HG02943 (cell line): ENCODE measurements around the gene MYL11.
"Not testable (repeated sequence)": the region's sequence is repeated elsewhere in the genome, so short reads cannot be mapped to it uniquely, and the experiment has no call there.

ENCODE experiments used
- ATAC-seq: cut with Tn5 transposase; IDR thresholded peaks from one replicate; pipeline ENCODE4 v1.9.1; 2021; ENCODE audit warnings: mild to moderate bottlenecking, low read depth, moderate library complexity; ENCODE audit not compliant: unreplicated experiment

Gene MYL11, protein sequence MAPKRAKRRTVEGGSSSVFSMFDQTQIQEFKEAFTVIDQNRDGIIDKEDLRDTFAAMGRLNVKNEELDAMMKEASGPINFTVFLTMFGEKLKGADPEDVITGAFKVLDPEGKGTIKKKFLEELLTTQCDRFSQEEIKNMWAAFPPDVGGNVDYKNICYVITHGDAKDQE

DNA sequence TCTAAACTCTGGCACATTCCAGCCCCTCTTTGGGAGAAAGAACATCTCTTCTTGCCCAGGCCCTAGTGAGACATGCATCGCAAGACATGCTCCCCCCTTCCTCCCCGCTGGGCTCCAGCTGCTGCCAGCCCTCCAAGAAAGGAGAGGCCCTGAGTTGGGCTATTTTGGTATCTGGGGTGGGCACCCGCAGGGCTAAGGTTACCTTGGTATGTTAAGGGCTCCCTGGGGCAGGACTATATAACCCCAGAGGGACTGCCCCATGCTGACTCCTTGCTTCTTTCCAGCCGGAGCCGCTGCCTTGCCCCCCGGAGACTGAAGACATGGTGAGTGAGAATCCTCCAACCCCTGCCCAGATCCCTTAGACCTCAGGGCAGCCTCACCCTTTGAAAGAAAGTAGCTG is at the start of gene MYL11:
MYL11 (plus strand) TSS at position 265 of the 400 bp plus-strand sequence; CDS start at position 321, 56 bp downstream.
- no peak for ATAC-seq

DNA sequence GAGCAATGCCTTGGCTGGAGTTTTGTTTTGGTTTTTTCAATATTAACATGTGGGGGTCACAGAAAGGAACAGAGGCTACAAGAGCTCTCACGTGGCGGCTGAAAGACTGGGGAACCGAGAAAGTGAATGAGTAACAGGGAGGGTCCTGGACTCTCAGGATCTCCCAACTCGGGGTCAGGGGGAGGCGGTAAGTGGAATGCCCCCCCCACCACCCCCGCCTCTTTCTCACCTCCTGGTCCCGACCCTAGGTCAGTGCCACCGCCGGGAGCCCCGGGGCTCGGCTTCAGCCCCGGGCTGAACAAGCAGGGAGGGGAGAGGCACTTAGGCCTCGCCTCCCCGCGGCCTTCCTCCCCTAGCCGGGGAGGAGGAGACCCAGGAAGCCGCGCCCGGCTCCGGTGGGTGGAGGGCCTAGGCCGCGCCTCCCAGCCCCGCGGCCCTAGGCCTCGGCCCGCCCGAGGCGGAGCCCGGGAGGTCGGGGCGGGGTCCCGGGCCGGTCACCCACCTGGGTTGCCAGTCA is 40.1 kb upstream of the MYL11 start:
- peak; percentile 80 for ATAC-seq

DNA sequence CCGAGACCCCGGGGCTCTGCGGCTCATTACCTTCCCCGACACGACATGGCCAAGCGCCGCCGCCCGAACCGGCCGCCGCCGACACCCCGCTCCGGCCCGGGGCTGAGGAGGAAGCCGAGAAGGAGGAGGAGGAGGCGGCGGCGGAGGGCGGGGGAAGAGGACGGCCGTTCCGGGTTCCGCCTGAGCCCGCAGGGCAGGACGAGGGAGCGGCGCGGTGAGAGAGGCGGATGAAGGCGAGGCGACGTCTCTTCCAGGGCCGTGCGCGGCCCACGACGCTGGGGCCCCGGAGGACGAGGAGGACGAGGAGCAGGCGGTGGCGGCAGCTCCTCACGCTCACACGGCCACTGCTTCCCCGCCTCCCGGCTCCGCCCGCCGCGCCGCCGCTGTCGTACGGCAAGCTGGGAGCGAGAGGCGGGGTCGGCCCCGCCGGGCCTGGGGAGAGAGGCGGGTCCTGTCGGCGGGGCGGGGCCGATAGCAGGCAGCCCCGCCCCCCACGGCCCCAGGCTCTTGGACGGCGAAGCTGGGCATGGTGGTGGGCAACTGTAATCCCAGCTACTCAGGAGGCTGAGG is 39.5 kb upstream of the MYL11 start:
- ATAC-seq: peak; percentile 82

DNA sequence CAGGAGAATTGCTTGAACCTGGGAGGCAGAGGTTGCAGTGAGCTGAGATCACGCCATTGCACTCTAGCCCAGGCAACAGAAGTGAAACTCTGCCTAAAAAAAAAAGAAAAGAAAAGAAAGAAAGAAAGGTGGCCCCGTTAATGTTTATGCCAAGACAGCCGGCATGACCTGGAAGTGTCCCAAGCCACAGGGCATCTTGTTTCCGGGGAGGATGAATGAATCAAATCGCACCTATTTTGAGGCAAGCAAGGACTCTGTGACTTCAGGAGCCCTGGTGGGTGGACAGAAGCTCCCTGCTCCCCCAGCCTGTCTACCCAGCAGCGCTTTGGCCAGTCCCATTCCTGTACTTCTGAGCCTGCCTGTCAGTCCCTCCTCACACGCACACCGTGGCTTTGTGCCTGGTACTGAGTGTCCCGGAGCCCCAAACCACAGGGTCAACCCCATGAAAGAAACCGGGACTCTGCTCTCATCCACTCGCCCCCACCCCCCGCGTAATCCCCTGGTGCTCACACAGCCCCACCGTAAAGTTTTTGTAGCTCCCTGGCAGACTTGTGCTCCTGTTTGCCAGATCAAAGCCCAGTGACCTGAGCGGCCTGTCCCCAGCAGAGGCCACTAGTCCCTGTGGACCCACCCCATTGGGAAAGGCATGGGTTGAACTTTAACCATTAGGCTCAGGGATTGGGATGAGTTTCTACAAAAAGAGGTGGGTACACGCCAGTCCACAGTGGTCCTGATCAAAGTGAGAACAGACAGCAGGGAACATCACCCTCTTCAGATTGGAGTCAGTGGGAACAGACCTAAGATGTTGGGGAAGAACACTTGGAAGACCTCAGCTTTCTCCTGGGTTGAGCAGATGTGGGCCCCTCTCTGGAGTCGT is 38.8 kb upstream of the MYL11 start:
- peak; percentile 26 for ATAC-seq

DNA sequence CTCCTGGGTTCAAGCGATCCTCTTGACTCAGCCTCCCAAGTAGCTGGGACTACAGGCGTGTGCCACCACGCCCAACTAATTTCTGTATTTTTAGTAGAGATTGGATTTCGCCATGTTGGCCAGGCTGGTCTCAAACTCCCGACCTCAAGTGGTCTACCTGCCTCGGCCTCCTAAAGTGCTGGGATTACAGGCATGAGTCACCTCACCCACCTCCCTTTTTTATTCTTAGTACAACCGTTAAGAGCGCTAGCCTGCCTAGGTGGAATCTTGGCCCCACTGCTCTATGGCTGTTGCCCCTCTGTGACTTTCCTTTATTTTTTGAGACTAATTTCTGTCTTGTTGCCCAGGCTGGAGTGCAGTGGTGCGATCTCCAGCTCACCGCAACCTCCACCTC is 36.6 kb upstream of the MYL11 start:
- ATAC-seq: not testable (repeated sequence)

DNA sequence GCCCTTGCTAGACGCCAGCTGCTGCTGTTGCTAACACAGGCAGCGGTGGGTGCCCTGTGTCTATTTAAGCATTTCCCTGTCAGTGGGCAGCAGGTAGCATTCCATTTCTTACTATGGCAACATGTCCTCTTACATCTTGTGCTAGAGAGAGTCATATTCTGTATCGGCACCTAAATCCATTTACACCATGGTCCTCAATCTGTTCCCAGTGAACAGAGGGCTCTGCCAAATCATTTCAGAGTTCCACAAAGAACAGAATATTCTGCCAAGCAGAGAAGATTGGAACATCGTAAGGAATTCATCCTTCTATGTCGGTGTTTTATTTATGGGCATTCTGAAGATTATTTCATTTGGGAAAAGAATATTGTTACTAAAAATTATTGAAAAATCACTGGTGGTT is 35.9 kb upstream of the MYL11 start:
- ATAC-seq: not testable (repeated sequence)

DNA sequence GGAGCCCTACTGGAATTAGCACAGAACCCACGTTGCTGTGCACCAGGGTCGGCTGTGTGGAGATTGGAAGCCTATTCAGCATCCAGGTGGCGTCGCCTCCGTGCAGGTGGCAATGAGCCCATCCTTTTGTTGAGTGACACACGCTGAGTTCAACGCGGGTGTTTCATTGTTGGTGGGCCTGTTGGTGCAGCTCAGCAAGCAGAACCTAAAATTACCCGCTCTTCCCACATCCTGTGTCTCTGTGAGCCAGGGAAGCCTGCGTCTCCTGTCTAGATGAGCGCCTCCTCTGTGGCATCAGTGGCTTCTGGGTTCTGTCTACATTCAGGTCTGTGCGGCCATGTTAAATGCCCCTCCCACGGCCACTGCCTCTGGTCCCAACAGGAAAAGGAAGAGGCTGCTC is 34.0 kb upstream of the MYL11 start:
- no peak for ATAC-seq

DNA sequence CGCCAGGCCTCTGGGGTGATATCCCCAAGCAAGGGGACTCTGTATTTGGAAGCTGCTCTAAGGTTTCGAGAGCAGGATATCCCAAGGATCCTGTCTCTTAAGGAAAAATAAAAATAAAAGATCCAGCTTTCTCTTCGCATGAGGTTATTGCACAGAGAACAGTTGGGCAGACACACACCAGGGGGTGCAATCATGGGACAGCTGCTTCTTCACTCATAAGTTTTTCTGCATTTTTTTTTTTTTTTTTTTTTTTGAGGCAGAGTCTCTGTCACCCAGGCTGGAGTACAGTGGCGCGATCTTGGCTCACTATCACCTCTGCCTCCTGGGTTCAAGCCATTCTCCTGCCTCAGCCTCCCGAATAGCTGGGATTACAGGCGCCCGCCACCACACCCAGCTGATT is 32.6 kb upstream of the MYL11 start:
- ATAC-seq: not testable (repeated sequence)

DNA sequence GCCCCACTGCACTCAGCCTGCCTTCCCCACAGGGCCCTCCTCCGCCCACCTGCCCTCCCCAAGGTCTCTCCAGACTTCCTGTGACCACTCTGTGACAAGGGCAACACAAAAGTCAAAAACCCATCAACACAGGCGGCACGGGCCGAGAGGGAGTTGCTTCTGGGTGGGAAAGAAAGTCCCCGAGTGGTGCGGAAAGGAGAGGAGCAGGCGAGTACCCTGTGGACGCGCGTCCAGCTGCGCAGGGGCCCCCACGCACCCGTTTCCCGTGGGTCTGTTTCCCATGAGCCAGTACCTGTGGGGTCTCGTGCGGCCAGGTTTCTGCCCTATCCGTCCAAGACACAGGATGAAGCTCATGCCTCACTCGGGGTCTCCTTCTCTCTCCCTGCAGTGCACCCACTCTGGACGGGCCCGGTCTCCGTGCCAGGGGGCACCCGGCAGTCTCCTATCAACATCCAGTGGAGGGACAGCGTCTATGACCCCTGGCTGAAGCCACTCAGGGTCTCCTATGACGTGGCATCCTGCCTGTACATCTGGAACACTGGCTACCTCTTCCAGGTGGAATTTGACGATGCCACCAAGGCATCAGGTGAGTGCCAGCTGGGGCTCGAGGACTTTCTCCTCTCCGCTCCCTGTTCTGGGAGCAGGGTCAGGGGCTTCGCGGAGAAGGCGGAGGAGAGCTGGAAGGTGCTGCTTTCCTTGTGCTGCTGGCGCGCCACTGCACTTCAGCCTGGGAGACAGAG is 31.7 kb upstream of the MYL11 start:
- no peak for ATAC-seq

DNA sequence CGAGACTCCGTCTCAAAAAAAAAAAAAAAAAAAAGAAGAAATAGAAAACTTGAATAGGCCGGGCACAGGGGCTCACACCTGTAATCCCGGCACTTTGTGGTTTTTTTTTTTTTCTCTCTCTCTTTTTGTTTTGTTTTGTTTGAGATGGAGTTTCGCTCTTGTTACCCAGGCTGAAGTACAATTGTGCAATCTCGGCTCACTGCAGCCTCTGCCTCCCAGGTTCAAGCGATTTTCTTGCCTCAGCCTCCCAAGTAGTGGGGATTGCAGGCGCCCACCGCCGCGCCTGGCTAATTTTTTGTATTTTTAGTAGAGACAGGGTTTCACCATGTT is 31.1 kb upstream of the MYL11 start:
- not testable (repeated sequence) for ATAC-seq

DNA sequence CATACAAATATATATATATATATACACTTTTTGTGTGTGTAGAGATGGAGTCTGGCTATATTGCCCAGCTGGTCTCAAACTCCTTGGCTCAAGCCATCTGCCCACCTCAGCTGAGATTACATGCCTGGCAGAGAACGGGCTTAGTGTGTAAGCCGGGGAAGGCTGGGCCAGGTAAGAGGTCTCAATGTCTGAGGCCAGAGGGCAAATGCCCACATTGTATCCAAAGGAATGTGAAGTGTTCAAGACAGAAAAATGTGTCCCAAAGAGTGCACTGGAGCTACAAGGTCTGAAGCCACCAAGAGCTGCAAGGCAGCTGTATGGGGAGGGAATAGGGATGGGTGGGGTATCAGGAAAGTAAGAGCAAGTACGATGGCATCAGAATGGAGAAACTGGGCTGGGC is 28.3 kb upstream of the MYL11 start:
- ATAC-seq: no peak

DNA sequence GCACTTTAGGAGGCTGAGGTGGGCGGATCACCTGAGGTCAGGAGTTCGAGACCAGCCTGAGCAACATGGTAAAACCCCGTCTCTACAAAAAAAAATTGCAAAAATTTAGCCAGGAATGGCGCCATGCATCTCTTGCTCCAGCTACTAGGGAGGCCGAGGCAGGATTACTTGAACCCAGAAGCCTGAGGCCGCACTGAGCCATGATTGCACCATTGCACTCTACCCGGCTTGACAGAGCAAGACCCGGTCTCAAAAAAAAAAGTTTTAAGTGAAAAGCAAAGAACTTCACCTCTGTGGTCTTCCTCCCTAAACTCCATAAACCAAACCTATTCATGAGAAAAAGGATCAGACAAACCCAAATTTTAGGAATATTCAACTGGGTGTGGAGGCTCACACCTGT is 26.5 kb upstream of the MYL11 start:
- no peak for ATAC-seq

DNA sequence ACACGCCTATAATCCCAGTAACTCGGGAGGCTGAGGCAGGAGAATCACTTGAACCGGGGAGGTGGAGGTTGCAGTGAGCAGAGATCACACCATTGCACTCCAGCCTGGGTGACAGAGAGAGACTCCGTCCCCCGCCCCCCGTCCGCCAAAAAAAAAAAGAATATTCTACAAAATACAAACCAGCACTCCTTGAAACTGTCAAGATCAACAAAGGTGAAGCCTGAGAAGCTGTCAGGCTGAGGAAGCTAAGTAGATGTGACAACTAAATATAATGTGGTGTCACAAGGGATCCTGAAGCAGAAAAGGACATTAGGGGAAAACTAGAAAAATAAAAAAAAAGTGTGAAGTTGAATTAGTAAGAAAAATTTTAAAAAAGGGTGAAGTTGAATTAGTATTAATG is 25.7 kb upstream of the MYL11 start:
- no peak for ATAC-seq

DNA sequence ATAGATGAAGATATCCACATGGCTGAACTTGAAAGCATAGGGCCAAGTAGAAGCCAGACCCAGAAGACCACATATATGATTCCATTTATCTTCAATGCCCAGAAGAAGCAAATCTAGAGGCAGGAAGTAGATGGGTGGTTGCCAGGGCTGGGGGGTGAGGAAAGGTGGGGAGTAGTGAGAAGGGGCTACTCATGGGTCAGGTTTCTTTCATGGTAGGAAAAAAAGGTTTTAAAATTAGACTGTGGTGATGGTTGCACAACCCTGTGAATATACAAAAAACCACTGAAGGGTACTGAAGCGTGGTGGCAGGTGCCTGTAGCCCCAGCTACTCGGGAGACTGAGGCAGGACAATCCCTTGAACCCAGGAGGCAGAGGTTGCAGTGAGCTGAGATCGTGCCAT is 24.9 kb upstream of the MYL11 start:
- ATAC-seq: no peak

DNA sequence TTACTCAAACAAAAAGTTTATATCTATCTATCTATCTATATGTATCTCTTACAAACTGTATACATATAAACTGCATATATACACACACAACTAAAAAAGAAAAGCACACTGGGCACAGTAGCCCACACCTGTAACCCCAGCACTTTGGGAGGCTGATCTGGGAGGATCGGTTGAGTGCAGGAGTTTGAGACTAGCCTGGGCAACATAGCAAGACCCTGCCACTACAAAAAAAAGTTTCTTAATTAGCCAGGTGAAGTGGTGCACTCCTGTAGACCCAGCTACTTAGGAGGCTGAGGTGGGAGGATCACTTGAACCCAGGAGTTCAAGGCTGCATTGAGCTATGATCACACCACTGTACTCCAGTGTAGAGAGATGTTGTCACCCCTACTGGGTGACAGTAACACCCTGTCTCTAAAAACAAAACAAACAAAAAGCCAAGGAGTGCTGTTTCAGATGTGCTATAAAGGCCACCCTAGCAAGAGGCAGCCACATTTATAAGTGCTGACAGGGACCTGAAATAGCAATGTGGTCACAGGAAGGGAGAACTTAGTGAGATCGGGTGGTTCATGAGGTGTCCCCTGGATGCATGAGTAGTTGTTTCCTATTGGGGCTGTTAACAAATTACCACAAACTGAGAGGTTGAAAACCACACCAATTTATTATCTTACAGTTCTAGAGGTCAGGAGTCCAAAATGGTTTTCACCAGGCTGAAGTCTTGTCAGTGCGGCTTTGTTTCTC is 24.3 kb upstream of the MYL11 start:
- ATAC-seq: no peak

DNA sequence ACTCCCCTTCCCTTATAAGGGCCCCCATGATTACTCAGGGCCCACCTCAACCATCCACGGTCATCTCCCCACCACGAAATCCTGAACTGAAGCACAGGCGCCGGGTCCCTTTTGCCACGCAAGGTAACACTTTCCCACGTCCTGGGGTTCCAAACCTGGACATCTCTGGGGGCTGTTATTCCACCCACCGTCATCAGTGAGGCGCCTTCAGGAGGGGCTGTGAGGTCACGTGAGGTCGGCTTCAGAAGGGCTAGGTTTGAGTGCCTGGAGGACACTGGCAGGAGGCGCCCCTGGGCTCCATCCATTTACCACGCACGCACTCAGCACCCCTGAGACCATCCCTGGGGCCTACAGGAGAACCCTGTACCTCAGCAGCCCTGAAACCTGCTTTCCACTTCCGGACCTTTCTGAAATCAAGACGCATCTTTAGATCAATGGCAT is 23.6 kb upstream of the MYL11 start:
- no peak for ATAC-seq

DNA sequence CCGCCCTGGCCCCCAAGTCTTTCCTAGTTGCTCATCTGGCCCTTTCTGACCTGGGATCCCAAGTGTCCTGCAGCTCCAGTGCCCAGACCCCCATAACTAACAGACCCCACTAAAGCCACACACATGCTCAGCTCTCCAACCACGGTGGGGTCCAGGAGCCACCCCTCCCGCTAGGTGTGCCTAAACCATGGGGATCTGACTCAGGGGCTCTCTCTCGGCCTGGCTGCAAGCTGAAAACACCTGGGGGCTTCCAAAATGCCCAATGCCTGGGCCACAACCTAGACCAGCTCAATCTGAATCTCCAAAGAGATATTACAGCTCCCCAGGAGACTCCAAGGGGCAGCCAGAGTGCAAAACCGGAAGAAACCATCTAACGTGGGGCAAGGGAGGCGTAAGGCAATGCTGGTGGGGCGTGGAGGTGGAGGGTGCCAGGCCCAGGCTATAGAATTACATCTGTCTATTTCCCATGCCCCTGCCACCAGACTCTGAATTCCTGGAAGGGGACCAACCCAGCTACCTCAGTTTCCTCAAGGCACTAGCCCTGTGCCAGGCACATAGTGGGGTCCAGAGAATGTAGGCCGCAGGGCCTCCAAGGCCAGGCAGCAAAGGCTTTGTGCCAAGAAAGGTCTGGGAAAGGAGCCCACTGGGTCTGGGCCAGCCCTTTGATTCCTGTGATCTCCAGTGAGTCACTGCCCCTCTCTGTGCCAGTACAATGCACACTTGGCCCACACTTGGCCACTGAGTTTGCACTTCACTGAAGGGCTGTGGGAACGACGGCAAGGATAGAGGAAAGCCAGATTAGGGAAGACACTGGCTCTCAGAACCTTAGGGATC is 22.8 kb upstream of the MYL11 start:
- ATAC-seq: no peak

DNA sequence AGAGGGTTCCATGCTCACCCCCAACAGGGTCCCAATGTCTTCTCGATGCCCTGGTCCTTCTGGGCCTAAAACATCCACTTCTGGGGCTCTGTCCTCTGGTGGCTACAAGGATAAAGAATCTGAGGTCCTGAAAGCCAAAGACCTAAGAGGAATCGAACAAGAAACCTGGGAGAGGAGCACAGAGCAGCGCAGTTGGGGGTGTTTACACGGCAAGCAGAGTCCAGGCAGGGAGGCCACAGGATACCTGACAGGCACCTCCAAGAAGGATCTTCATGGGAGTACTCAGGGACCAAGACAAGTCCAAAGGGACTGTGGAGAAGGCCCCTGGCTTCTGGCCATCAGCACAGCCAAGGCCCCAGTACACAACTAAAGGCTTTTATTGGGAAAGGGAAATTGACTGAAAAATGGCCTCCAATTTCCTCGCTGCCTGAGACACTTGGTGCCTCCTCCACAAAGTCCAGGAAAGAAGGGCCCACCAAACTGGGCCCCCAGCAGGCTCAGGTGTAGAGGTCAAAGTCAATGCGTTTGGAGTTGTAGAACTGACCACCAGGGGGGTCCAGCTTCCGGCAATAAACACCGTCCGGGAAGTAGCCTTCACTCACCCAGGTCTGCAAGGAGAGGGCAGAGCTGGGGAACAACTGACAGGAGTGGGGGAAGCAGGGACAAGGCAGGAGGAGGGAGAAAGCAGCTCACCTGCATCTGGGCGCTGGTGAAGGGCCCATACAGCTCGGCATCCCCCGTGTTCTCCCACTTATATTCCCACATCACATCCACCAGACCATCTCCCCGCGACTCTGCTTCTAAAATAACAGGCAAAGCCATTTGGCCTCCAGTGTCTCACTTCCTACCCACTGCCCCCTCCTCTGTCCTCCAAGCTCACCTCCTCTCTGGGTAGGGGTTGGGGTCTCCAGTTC is 21.9 kb upstream of the MYL11 start:
- no peak for ATAC-seq
